GM12872 (cell line): ENCODE results near the gene MLLT3.

ENCODE experiments used
- CTCF ChIP-seq: IDR thresholded peaks from 3 replicates; pipeline ENCODE4 v1.5.1; 2011; ENCODE audit warnings: low read depth, mild to moderate bottlenecking, low read length, moderate library complexity; ENCODE audit not compliant: insufficient read depth

The MLLT3 gene

GRCh38 chr9:20427359-20427758 is 194.9 kb downstream of the MLLT3 start:
- no peak for TF ChIP-seq CTCF

GRCh38 chr9:20426019-20426418 is 196.3 kb downstream of the MLLT3 start:
- no peak for TF ChIP-seq CTCF

GRCh38 chr9:20419533-20419932 is 202.8 kb downstream of the MLLT3 start:
- no peak for TF ChIP-seq CTCF

GRCh38 chr9:20418485-20418884 is 203.8 kb downstream of the MLLT3 start:
- TF ChIP-seq CTCF = no peak

GRCh38 chr9:20417373-20418080 is 204.8 kb downstream of the MLLT3 start:
- TF ChIP-seq CTCF = no peak

GRCh38 chr9:20414150-20414549 is 208.1 kb downstream of the MLLT3 start:
- no peak for TF ChIP-seq CTCF

- TF ChIP-seq CTCF = no peak
Measured at GRCh38 chr9:20409321-20410092, 212.8 kb downstream of the MLLT3 start.
